Adrenal gland (tissue), 12 donors: Measurements from ENCODE around the gene C4BPA. TPM values are rescaled to one million over a fixed set of nuclear protein-coding genes. Genes with fewer than 3 reads are reported as not detected.

Experiments used
- DNase-seq, 7 donors: peaks; one replicate each; pipeline ENCODE4 v3.0.0-alpha.2; 2019 to 2020
- H3K27ac ChIP-seq, 5 donors: fragments of 200-600 bp; sonication (generic) in 4 of 5; 1 replicate in 3 of 5; 2 replicates in 2 of 5; pipeline versions ENCODE4 v1.5.1 to v1.8.0; 2016 to 2020; ENCODE audit warnings: mild to moderate bottlenecking in 1 of 5
- H3K27me3 ChIP-seq: fragments of 200-600 bp; 2 replicates; pipeline ENCODE4 v1.8.0; 2021
- H3K36me3 ChIP-seq, 2 donors: fragments of 200-600 bp; replicated peaks in 1 of 2; 1 replicate in 1 of 2; 2 replicates in 1 of 2; pipeline versions ENCODE4 v1.5.1 to v1.8.0; 2018 to 2022
- H3K4me1 ChIP-seq, 2 donors: fragments of 200-600 bp; replicated peaks in 1 of 2; 1 replicate in 1 of 2; 2 replicates in 1 of 2; pipeline versions ENCODE4 v1.5.1 to v1.8.0; 2018 to 2021
- H3K4me3 ChIP-seq, 4 donors: fragments of 200-600 bp; sonication (generic) in 3 of 4; one replicate each; pipeline ENCODE4 v1.5.1; 2016 to 2018
- H3K9me3 ChIP-seq, 3 donors: fragments of 200-600 bp; sonication (generic) in 1 of 3; replicated peaks in 1 of 3; 1 replicate in 2 of 3; 2 replicates in 1 of 3; pipeline versions ENCODE4 v1.5.1 to v1.8.0; 2016 to 2021
- CTCF ChIP-seq, 6 experiments: fragments of 450-650 bp in 4 of 6; fragments of 200-600 bp in 2 of 6; sonication (generic) in 1 of 6; IDR thresholded peaks; 1 replicate in 5 of 6; 2 replicates in 1 of 6; pipeline versions ENCODE4 v1.5.1 to v1.8.0; 2016 to 2021; ENCODE audit warnings: antibody characterized with exemption in 6 of 6, mild to moderate bottlenecking in 2 of 6, moderate library complexity in 1 of 6
- POLR2A ChIP-seq, 2 donors: fragments of 450-650 bp; IDR thresholded peaks; one replicate each; pipeline ENCODE4 v1.6.1; 2017; ENCODE audit warnings: antibody characterized with exemption in 2 of 2, mild to moderate bottlenecking in 2 of 2, moderate library complexity in 1 of 2
- WGBS, 4 donors: extraction: QIAGEN DNeasy Blood & Tissue Kit in 2 of 4; methylation state at CpG; one replicate each; pipeline versions ENCODE4 v1.1.5 to v1.1.7; 2013 to 2017; 5-methylcytosine and 5-hydroxymethylcytosine counted together
- intact Hi-C, 2 donors: fragments of 100-400 bp; cut with DNase I; formaldehyde crosslinking; loops; one replicate each; pipeline versions ENCODE4 v1.14.1 to v1.15.0; 2022 to 2023
- polyA plus RNA-seq, 3 donors: library from polyadenylated mRNA; stranded (reverse); fragments of 200-250 nt in 2 of 3; fragments of 350-450 nt in 1 of 3; fragmentation: Illumina TruSeq in 1 of 3; extraction: RNeasy Lipid Tissue Mini Kit (QIAGEN cat#74804) in 1 of 3; gene quantifications; one replicate each; pipeline ENCODE4 v1.2.3, GENCODE V29; 2013 to 2014
- total RNA-seq, 9 donors: library from RNA; depleted of rRNA in 4 of 9; stranded (reverse); fragments of >200 nt in 4 of 9; fragments of 120-200 nt in 1 of 9; fragmentation: NEBNext Ultra II Directional in 1 of 9; extraction: Animal tissue kit (Norgen Biotek cat#: 25700) in 1 of 9; gene quantifications; one replicate each; pipeline versions ENCODE4 v1.1.0 to v1.2.4, GENCODE V29; 2013 to 2023
- donor health status: healthy with polysubstance abuse.
- donor health status: Bipolar disorder and iron deficiency.
- donor health status: DM: yes; HTN: yes; CAD: no.
- donor health status: DM: no; HTN: no; CAD: no.
- donor health status: DM: no; HTN: no; CAD: no.
- donor health status: DM: yes; HTN: yes; CAD: no.

Gene C4BPA
- total and polyA plus RNA-seq, 12 donors, result 0.13 to 23.4 (median 0.57) TPM; not detected in 5

- Histone ChIP-seq H3K27ac (no peak overlapping the region), H3K9me3 (no peaks in the 10 kb centered on the region), H3K4me1 (no peaks in the 10 kb centered on the region), H3K4me3 (no peak overlapping the region), H3K27me3 (no peaks in the 10 kb centered on the region), H3K36me3 (peaks cover 0 to 39% of the 10 kb centered on the region in 2 donors)
- DNase-seq, result no peak
- 80 to 100% (median 92%) methylated on average over 1 of the region's 1 CpG for WGBS, 4 donors
- intact Hi-C loops, result no loop called here
- TF ChIP-seq POLR2A (IDR thresholded peaks at IDR 0.05), result no peak
- no peak for TF ChIP-seq CTCF (IDR thresholded peaks at IDR 0.05)
Measured at GRCh38 chr1:207062058-207062457, 42.0 kb upstream of the C4BPA start.

- no peak for DNase-seq
- peaks cover 0 to 46% of the 10 kb centered on the region in 2 donors for H3K36me3 ChIP-seq
- no peaks in the 10 kb centered on the region for H3K27me3 ChIP-seq
- 88 to 97% (median 93%) methylated on average over 5 of the region's 5 CpGs for WGBS, 4 donors
- no peaks in the 10 kb centered on the region for H3K9me3 ChIP-seq
- intact Hi-C loops, result no loop called here
- H3K4me3 ChIP-seq, result no peak overlapping the region
- H3K27ac ChIP-seq, result no peak overlapping the region
- no peaks in the 10 kb centered on the region for H3K4me1 ChIP-seq
- TF ChIP-seq CTCF (IDR thresholded peaks at IDR 0.05), result no peak
- no peak for TF ChIP-seq POLR2A (IDR thresholded peaks at IDR 0.05)
Measured at GRCh38 chr1:207063014-207063413, 41.0 kb upstream of the C4BPA start.

GRCh38 chr1:207064561-207064960 lies 39.5 kb upstream of the C4BPA start:
- Histone ChIP-seq H3K9me3 (no peaks in the 10 kb centered on the region), H3K4me1 (no peaks in the 10 kb centered on the region), H3K27me3 (no peaks in the 10 kb centered on the region), H3K4me3 (no peak overlapping the region), H3K36me3 (peaks cover 0 to 61% of the 10 kb centered on the region in 2 donors), H3K27ac (no peak overlapping the region)
- TF ChIP-seq POLR2A (IDR thresholded peaks at IDR 0.05) (no peak), CTCF (IDR thresholded peaks at IDR 0.05) (no peak)
- intact Hi-C loops, result no loop called here
- WGBS, 4 donors, result 74 to 90% (median 87%) methylated on average over 8 of the region's 8 CpGs
- DNase-seq, result peak in 1 of 7 donors; percentile 29

GRCh38 chr1:207067185-207067584 lies 36.8 kb upstream of the C4BPA start:
- intact Hi-C loops, result no loop called here
- Histone ChIP-seq H3K36me3 (peaks cover 0 to 74% of the 10 kb centered on the region in 2 donors), H3K4me3 (no peak overlapping the region), H3K9me3 (no peaks in the 10 kb centered on the region), H3K27me3 (no peaks in the 10 kb centered on the region), H3K4me1 (no peaks in the 10 kb centered on the region), H3K27ac (no peak overlapping the region)
- 53 to 63% (median 63%) methylated on average over 3 of the region's 3 CpGs for WGBS, 4 donors
- TF ChIP-seq POLR2A (IDR thresholded peaks at IDR 0.05) (no peak), CTCF (IDR thresholded peaks at IDR 0.05) (no peak)
- no peak for DNase-seq
